ENCODE results near the gene HCST. TPM values are rescaled to one million over a fixed set of nuclear protein-coding genes. Genes with fewer than 3 reads are reported as not detected.

HCST gene
- total and polyA plus RNA-seq, 4 donors: 2.0 to 13.3 (median 3.8) TPM

DNA sequence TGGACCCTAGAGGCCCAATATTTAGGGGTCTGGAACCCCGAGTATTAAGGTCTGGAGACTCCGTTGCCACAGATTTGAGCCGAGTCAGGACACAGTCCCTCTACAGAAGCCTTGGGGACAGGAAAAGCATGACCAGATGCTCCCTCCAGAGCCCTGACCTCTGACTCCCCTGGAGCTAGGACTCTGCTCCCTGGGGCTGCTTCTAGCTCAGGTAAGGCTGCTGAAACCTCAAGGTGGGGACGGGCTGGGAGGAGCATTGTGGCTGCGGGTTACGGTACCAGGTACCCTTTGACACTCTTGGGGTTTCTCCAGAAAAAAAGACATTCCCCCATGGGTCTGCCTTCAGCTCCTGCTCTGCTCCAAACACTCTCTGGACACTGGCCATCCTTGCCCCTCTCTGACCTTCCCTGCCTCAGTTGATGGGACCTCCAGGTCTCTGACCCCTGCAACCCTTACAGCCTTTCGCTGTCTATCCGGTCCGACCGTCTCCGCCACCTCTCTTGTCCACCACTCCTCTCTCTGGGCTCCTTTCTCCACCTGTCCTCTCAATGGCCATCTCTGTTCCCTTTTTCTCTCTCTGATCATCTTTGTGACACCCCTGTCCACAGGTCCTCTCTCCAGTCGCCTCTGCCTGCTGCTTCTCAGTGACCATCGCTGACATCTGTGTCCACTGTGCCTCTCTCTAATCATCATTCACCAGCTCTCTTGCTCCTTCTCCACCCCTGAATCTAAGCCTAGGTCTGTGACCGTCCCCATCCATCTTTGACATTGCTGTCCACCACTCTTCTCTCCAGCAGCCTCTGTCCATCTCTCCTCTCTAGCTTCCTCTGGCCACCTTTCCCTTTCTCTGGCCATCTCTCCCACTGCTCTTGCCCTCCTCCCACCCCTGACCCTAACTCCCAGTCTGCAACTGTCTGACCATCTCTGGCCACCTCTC lies 35.3 kb downstream of the HCST start:
- peak overlapping the region in 1 of 2 donors; percentile 74 for H3K9ac ChIP-seq (ENCODE audit: low read depth in 1 of 2, low read length in 2 of 2)
- TF ChIP-seq HNF4A (conservative IDR thresholded peaks at IDR 0.05) (peak in 1 of 2 donors; percentile 14), FOXA2 (IDR thresholded peaks at IDR 0.05) (no peak)
- H3K27me3 ChIP-seq (ENCODE audit: control insufficient read depth in 4 of 4, insufficient read depth in 4 of 4, low read length in 3 of 4): no peaks in the 10 kb centered on the region
- peak overlapping the region in 2 of 3 donors; percentile 25 to 86 for H3K4me3 ChIP-seq (ENCODE audit: low read depth in 1 of 3, low read length in 3 of 3)
- H3K4me1 ChIP-seq (ENCODE audit: control insufficient read depth in 4 of 4, insufficient read depth in 4 of 4, low read length in 3 of 4): peaks cover 11 to 38% (median 27%) of the 10 kb centered on the region in 4 donors
- no peaks in the 10 kb centered on the region for H3K9me3 ChIP-seq (ENCODE audit: control insufficient read depth in 4 of 4, low read length in 3 of 4)
- peaks cover 0 to 5% (median 0%) of the 10 kb centered on the region in 4 donors for H3K36me3 ChIP-seq (ENCODE audit: control insufficient read depth in 4 of 4, insufficient read depth in 3 of 4, low read depth in 1 of 4, low read length in 3 of 4)
- DNase-seq (ENCODE audit: low spot score): no peak
- WGBS: 41% methylated on average over 14 of the region's 14 CpGs
- H3K27ac ChIP-seq (ENCODE audit: low read depth in 1 of 2, low read length in 2 of 2): no peak overlapping the region

DNA sequence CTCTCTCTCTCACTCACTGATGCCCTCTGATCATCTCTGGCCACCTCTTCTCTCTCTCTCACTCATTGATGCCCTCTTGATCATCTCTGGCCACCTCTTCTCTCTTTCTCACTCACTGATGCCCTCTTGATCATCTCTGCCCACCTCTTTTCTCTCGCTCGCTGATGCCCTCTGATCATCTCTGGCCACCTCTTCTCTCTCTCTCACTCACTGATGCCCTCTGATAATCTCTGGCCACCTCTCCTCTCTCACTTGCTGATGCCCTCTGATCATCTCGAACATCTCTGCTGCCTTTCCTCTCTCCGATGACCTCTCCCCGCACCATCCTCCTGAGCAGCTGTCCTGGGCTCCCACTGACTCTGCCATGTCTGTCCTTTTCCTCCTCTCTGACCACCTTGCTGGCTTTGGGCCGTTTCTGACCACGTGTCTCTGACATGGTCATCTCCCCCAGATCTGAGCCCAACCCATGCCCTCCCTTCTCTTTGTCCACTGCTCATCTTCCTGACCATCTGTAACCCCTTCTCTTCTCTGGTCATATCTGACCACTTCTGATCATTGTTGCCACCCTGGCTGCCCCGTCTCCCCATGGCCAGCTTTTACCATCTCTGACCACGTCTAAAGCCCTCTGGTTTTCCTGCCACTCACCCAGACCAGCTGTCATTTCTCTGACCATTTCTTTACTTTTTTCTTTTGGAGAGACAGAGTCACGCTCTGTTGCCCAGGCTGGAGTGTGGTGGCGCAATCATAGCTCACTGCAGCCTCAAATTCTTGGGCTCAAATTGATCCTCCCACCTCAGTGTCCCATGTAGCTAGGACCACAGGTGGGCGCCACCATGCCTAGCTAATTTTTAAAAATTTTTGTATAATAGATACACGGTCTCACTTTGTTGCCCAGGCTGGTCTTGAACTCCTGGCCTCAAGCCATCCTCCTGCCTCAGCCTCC lies 36.2 kb downstream of the HCST start:
- Histone ChIP-seq H3K4me3 (ENCODE audit: low read depth in 1 of 3, low read length in 3 of 3) (no peak overlapping the region), H3K36me3 (ENCODE audit: control insufficient read depth in 4 of 4, insufficient read depth in 3 of 4, low read depth in 1 of 4, low read length in 3 of 4) (peaks cover 0 to 5% (median 0%) of the 10 kb centered on the region in 4 donors), H3K27ac (ENCODE audit: low read depth in 1 of 2, low read length in 2 of 2) (no peak overlapping the region), H3K9me3 (ENCODE audit: control insufficient read depth in 4 of 4, low read length in 3 of 4) (no peaks in the 10 kb centered on the region), H3K4me1 (ENCODE audit: control insufficient read depth in 4 of 4, insufficient read depth in 4 of 4, low read length in 3 of 4) (peaks cover 11 to 39% (median 27%) of the 10 kb centered on the region in 4 donors), H3K27me3 (ENCODE audit: control insufficient read depth in 4 of 4, insufficient read depth in 4 of 4, low read length in 3 of 4) (no peaks in the 10 kb centered on the region), H3K9ac (ENCODE audit: low read depth in 1 of 2, low read length in 2 of 2) (no peak overlapping the region)
- DNase-seq (ENCODE audit: low spot score): no peak
- 86% methylated on average over 13 of the region's 13 CpGs for WGBS
- TF ChIP-seq FOXA1 (IDR thresholded peaks at IDR 0.05) (no peak), TAF1 (conservative IDR thresholded peaks at IDR 0.05) (no peak), RXRA (IDR thresholded peaks at IDR 0.05) (no peak)

DNA sequence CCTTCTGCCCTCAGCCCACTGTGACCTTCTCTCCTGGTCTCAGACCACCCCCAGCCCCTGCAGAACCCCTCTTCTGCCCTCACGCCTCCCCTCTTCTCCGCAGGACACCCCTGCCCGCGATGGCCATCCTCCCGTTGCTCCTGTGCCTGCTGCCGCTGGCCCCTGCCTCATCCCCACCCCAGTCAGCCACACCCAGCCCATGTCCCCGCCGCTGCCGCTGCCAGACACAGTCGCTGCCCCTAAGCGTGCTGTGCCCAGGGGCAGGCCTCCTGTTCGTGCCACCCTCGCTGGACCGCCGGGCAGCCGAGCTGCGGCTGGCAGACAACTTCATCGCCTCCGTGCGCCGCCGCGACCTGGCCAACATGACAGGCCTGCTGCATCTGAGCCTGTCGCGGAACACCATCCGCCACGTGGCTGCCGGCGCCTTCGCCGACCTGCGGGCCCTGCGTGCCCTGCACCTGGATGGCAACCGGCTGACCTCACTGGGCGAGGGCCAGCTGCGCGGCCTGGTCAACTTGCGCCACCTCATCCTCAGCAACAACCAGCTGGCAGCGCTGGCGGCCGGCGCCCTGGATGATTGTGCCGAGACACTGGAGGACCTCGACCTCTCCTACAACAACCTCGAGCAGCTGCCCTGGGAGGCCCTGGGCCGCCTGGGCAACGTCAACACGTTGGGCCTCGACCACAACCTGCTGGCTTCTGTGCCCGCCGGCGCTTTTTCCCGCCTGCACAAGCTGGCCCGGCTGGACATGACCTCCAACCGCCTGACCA lies 37.2 kb downstream of the HCST start:
- peaks cover 11 to 39% (median 27%) of the 10 kb centered on the region in 4 donors for H3K4me1 ChIP-seq (ENCODE audit: control insufficient read depth in 4 of 4, insufficient read depth in 4 of 4, low read length in 3 of 4)
- WGBS: 94% methylated on average over 55 of the region's 55 CpGs
- no peak overlapping the region for H3K27ac ChIP-seq (ENCODE audit: low read depth in 1 of 2, low read length in 2 of 2)
- no peak overlapping the region for H3K9ac ChIP-seq (ENCODE audit: low read depth in 1 of 2, low read length in 2 of 2)
- peaks cover 0 to 5% (median under 1%) of the 10 kb centered on the region in 4 donors for H3K36me3 ChIP-seq (ENCODE audit: control insufficient read depth in 4 of 4, insufficient read depth in 3 of 4, low read depth in 1 of 4, low read length in 3 of 4)
- no peak overlapping the region for H3K4me3 ChIP-seq (ENCODE audit: low read depth in 1 of 3, low read length in 3 of 3)
- H3K9me3 ChIP-seq (ENCODE audit: control insufficient read depth in 4 of 4, low read length in 3 of 4): no peaks in the 10 kb centered on the region
- TF ChIP-seq JUND (IDR thresholded peaks at IDR 0.05): no peak
- no peak for TF ChIP-seq EGR1 (IDR thresholded peaks at IDR 0.05; ENCODE audit: low read depth in 2 of 2)
- TF ChIP-seq, protein P1, sequence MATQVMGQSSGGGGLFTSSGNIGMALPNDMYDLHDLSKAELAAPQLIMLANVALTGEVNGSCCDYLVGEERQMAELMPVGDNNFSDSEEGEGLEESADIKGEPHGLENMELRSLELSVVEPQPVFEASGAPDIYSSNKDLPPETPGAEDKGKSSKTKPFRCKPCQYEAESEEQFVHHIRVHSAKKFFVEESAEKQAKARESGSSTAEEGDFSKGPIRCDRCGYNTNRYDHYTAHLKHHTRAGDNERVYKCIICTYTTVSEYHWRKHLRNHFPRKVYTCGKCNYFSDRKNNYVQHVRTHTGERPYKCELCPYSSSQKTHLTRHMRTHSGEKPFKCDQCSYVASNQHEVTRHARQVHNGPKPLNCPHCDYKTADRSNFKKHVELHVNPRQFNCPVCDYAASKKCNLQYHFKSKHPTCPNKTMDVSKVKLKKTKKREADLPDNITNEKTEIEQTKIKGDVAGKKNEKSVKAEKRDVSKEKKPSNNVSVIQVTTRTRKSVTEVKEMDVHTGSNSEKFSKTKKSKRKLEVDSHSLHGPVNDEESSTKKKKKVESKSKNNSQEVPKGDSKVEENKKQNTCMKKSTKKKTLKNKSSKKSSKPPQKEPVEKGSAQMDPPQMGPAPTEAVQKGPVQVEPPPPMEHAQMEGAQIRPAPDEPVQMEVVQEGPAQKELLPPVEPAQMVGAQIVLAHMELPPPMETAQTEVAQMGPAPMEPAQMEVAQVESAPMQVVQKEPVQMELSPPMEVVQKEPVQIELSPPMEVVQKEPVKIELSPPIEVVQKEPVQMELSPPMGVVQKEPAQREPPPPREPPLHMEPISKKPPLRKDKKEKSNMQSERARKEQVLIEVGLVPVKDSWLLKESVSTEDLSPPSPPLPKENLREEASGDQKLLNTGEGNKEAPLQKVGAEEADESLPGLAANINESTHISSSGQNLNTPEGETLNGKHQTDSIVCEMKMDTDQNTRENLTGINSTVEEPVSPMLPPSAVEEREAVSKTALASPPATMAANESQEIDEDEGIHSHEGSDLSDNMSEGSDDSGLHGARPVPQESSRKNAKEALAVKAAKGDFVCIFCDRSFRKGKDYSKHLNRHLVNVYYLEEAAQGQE (IDR thresholded peaks at IDR 0.05): no peak
- TF ChIP-seq HNF4G (IDR thresholded peaks at IDR 0.05): no peak
- TF ChIP-seq, protein P2, sequence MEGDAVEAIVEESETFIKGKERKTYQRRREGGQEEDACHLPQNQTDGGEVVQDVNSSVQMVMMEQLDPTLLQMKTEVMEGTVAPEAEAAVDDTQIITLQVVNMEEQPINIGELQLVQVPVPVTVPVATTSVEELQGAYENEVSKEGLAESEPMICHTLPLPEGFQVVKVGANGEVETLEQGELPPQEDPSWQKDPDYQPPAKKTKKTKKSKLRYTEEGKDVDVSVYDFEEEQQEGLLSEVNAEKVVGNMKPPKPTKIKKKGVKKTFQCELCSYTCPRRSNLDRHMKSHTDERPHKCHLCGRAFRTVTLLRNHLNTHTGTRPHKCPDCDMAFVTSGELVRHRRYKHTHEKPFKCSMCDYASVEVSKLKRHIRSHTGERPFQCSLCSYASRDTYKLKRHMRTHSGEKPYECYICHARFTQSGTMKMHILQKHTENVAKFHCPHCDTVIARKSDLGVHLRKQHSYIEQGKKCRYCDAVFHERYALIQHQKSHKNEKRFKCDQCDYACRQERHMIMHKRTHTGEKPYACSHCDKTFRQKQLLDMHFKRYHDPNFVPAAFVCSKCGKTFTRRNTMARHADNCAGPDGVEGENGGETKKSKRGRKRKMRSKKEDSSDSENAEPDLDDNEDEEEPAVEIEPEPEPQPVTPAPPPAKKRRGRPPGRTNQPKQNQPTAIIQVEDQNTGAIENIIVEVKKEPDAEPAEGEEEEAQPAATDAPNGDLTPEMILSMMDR (IDR thresholded peaks at IDR 0.05; ENCODE audit: low read depth, low read length, missing input control): no peak
- no peak for TF ChIP-seq RXRA (IDR thresholded peaks at IDR 0.05)
- TF ChIP-seq, protein P3, sequence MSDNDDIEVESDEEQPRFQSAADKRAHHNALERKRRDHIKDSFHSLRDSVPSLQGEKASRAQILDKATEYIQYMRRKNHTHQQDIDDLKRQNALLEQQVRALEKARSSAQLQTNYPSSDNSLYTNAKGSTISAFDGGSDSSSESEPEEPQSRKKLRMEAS (IDR thresholded peaks at IDR 0.05): no peak
- no peak for TF ChIP-seq YY1 (IDR thresholded peaks at IDR 0.05)
- TF ChIP-seq GABPA (IDR thresholded peaks at IDR 0.05 in 1 of 2, conservative IDR thresholded peaks at IDR 0.05 in 1 of 2): no peak
- no peaks in the 10 kb centered on the region for H3K27me3 ChIP-seq (ENCODE audit: control insufficient read depth in 4 of 4, insufficient read depth in 4 of 4, low read length in 3 of 4)
- no peak for DNase-seq (ENCODE audit: low spot score)
